Activated T-helper 1 cell treated with anti-CD3 and anti-CD28 coated beads, Interleukin-2, amount 50 U/mL, for 16 hours (primary cell): ENCODE data around the gene ZFP36L2.

Source experiments
- DNase-seq, 2 donors: peaks; one replicate each; pipeline ENCODE4 v3.0.0-alpha.2; 2020; ENCODE audit warnings: low read depth in 1 of 2, low spot score in 1 of 2

The ZFP36L2 gene

GRCh38 chr2:43248621-43249020 is 22.2 kb upstream of the ZFP36L2 start:
- no peak for DNase-seq

DNA sequence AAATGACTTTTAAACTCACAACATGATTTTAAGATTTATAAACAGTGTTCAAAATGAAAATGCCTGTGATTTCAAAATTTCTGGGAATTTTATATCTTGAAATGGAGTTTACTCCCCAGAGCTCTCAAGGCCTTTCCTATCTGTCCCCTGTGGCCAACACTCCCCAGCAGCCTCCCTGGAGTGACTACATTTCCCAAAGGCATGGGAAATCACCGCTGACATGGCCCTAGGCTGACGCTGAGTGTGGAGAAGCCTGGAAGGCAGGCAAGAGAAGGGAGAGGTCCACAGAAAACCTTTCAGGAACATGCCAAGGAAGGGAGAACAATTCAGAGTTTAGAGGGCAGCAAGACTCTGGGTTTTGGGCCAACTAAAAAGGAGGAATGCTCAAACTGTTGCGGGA is 20.2 kb upstream of the ZFP36L2 start:
- DNase-seq, result no peak

DNA sequence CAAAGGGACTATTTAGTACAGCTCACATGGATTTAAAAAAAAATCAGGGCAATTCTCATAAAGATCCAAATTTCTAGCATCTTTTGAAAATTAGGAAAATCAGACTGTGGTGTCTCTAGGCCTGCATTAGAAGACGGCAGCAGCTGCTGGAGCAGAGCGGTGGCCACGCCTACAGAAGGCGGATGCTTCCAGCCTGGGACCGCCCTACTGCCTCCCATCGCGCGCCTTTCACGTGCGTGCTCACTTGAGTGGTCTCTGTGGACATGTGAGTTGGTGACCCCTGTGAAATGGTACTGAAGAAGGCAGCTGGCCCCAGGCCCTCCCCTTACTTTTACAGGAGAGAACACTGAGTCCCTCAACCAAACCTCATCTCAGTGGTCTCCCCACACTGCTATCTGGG is 15.2 kb upstream of the ZFP36L2 start:
- DNase-seq, result no peak

GRCh38 chr2:43240766-43241150 is 14.4 kb upstream of the ZFP36L2 start:
- no peak for DNase-seq

- DNase-seq, result no peak
Measured at GRCh38 chr2:43239981-43240765, 13.8 kb upstream of the ZFP36L2 start.

DNA sequence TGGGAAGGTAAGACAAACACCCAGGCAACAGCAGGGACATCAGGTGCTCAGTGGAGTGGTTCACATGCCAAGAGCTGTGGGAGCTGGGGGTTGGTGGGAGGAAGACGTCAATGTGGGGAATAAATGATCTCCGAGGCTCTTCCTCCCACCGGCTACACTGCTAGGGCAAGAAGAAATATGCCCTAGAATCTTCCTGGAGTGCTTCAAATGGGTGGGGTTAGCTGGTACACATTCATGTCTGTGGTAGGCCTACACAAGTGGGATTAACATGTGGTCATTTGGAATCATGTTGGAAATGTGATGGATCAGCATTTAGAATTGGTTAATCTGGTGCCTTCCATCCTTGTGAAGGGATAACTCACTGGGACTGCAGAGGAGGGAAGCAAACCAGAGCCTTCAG is 12.4 kb upstream of the ZFP36L2 start:
- DNase-seq, result no peak

DNA sequence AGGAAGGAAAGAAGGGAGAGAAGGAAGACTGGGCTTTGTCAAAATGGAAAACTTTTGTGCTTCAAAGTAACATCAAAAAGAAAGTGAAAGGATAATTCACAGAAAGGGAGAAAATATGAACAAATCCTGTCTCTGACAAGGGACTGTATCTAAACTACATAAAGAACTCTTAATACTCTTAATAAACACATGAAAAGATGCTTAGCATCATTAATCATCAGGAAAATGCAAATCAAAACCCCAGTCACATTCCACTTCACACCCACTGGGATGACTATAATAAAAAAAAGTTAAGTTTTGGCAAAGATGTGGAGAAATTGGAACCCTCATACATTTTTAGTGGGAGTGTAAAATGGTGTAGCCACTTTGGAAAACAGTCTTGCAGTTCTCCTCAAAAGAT is 11.8 kb upstream of the ZFP36L2 start:
- DNase-seq, result no peak

DNA sequence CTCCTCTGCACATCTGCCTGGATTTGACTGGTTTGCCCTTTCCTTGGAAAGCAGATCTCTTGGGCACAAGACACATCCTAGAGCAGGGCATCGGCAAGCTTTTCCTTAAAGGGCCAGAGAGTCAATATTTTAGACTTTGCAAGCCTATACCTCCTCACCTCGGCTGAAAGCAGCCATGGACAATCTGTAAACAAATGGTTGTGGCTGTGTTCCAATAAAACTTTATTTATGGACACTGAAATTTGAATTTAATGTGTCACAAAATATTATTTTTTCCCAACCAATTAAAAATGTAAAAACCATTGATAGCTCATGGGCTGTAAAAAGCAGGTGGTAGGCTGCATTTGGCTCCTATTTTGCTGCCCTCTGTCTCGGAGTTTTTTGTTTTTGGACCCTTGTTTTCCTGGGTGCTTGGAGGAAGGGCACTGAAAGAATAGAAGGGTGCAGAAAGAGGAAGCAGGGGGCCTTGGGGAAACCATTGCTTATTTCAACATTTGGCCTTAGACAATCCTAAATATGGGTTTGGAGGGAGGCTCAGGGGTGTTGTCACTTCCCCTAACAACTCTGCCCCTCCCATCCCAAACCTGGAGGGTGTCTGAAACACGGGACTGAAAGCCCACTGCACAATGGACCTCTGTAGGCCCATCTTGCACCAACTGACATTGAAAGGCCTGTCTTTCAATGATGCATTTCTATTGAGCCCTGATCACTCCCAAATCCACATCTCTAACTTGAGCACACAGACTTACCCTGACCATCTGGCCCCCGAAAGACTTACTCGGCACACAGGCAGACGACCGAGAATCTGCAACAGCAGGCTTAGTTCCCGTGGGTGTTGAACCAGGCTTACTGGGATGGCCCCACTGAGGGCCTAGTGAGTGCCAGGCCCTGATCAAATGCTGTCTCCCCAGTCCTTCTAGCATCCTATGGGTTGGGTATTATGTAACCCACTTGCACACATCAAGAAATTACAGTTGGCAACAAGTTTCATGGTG is 7.1 kb upstream of the ZFP36L2 start:
- DNase-seq, result no peak

DNA sequence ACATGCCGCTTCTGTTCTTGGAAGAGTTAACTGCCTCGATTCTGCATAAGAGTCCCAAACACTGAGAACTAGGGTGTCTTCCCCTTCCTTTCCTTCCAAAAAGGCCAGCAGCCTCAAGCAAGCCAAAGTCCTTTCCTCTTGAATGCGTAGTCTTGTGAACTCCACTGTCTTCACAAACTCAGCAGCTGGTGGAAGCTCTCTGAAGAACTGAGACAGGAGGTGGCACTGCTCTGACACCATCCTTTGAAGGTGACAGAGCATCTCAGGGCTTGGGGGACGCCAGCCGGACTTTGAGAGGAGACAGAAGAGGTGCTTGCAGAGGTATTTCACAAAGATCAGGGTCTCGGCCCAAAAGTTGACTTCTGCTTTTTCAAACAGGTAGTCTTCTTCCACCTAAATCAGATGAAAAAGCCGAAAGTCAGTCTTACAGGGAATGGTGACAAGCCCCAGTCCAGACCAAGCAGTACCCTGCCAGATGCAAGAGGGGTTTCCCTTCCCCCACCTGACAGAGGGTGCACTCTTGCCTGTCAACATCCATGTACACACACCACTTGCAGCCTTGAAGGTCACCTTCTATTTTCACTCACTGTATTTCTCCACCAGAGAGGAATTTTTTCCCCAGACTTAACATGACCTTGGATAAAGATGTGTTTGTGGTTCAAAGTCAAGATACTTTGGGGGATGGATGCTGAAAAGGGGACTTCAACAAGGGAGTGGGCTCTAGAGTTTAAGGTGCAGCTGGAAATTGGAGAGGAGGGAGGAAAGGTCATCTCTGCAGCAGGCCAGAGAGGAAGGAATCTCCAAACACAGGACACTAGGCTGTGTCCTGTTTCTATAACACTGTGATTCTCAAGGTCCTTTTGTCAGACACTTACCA is 4.8 kb upstream of the ZFP36L2 start:
- DNase-seq, result no peak

GRCh38 chr2:43230351-43230885 is 4.0 kb upstream of the ZFP36L2 start:
- no peak for DNase-seq

DNA sequence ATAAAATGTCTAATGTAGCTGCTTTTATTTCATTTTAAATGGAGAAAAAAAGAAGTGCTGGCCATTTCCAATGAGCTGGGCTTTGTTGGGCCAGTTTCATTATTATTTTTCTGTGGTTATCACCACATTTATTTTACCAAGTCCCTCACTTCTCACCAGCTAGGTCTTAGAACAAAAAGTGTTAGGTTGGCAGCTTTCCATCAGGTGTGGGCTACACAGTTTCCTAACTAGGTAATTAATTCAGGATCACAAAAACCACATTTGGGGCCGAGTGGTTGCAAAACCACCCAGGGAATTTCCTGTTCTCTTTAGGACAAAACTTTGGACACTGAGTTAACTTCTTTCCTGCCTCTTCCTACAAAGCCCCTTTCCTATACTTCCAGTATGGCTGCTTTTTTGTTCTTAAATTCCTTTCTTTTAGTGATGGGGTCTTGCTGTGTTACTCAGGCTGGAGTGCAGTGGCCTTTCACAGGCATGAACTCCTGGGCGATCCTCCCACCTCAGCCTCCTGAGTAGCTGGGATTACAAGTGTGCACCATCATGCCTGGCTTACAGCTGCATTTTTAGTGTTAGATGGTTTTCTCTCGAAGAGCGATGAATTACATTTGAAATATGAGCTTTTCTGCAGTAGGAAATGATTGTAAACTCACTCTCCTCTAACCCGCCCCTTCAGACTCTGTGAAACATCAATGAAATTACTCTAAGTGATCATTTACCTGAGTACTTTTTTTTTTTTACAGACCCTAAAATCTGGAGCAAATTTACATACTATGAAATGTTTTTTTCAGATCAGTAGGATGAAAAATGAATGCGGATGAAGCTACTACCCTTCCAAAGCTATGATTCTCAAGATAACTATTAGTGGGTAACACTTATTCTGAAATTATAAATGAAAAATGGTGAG is 2.6 kb upstream of the ZFP36L2 start:
- DNase-seq, result no peak

DNA sequence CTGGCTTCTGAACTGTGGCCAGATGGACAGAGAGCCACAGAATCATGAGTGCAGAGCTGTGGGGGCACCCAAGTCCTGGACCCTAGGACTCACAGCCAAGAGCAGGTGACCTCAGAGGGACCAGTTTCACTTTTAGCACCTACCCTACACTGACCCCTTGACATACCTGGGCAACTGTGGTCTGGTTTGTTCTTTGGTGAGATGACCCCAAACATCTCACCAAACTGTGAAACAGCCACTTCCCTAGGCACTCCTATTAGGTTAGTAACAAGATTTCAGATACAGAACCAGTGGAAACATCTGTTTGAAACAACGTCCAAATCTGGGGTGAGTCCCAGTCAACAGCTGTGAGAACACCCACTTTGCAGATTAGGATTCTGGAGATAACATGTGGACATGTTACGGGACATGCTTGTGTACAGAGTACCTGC is 1.9 kb upstream of the ZFP36L2 start:
- DNase-seq, result no peak

DNA sequence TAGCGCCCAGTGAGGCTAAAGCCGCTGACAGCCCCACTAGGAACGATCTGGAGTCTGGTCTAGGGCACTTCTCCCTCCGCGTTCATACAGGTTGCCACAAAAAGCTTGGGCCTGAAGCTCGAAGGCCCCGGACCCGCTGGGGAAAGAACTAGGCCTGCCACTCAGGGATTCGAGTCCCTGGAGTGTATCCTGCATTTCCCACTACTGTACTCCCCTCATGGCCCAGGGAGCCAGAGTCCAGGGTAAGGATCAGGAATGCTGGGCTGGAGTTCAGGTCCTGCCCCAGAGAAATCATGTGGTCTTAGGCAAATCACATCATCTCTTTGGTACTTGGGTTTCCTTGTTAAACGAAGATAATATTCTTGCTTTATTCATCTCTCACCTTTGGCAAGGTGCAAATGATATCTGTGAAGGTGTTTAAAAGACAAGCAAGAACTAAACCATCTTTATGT is 1.4 kb upstream of the ZFP36L2 start:
- DNase-seq, result no peak

GRCh38 chr2:43226955-43227829 is 786 bp upstream of the ZFP36L2 start:
- peak; percentile 33 to 48 for DNase-seq

DNA sequence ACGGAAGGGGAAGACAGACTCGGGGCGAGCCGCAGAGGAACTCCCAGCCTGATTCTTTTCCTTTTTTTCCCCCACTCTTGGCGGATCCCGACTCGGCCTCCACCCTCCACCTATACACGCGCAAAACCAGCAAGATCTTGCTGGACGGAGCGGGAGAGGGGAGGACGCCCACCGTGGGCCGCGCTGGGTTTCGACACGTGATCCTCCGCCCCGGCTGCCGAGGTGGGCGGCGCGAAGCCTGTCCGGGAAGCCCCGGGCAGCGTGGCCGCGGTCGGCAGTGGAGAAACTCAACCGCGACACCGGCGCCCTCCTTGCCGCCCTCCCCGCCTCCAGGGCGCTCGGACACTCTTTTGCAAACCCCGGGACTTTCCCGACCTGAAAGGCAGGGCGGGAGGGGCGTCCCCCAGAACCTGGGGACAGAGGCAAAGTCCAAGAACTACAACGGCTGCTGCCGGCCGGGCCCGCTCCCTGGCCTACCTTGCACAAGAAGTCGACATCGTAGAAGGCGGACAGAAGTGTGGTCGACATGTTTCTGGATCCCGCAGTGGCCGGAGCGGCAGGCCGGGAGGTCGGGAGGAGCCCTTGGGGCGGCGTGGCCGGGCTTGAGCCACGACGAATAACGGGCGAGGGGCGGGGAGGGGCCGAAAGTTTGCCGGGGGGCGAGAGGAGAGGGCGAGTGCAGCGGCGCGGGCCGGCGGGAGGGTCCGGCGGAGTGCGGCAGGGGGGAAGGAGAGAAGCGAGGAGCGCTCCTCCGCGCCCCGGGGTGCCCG is 433 bp downstream of the ZFP36L2 start:
- DNase-seq, result peak; percentile 30 to 55

DNA sequence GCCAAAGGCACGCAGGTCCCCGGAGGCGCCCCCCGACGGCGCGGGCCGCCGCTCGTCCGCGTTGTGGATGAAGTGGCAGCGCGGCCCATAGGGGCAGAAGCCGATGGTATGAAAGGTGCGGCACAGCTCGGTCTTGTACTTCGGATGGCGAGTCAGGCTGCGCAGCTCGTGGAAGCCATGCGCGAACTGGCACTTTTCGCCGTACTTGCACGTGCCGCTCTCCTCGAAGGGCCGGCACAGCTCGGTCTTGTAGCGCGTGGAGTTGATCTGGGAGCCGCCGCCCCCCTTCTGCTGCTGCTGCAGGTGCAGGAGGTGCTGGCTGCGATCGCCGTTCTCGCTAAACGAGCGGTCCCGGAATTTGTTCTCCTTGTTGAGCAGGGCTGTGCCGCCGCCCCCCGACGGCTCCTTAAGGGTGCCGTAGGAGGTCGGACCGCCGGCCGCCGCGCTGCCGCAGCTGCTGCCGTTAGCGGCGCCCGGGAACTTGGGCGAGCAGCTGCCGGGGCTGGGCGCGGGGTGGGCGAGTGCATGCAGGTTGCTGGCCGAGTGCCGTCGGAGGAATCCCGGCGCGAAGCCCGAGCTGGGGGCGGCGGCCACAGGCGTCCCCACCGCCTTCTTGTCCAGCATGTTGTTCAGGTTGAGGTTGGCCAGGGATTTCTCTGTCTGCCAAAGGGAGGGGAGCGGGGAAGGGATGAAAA is 1.2 kb downstream of the ZFP36L2 start:
- DNase-seq, result peak; percentile 41 to 48

GRCh38 chr2:43224571-43225092 is 1.8 kb downstream of the ZFP36L2 start:
- DNase-seq, result peak in 1 of 2 donors; percentile 15
